DMS114 treated with DMSO at 0.1 percent for 48 hours (cell line): ENCODE measurements around the gene FBXW8.

ENCODE experiments used
- DNase-seq: peaks from one replicate; lab custom pipeline; 2025; ENCODE audit not compliant: unreplicated experiment; lab: John Stamatoyannopoulos, UW

The FBXW8 gene

DNA sequence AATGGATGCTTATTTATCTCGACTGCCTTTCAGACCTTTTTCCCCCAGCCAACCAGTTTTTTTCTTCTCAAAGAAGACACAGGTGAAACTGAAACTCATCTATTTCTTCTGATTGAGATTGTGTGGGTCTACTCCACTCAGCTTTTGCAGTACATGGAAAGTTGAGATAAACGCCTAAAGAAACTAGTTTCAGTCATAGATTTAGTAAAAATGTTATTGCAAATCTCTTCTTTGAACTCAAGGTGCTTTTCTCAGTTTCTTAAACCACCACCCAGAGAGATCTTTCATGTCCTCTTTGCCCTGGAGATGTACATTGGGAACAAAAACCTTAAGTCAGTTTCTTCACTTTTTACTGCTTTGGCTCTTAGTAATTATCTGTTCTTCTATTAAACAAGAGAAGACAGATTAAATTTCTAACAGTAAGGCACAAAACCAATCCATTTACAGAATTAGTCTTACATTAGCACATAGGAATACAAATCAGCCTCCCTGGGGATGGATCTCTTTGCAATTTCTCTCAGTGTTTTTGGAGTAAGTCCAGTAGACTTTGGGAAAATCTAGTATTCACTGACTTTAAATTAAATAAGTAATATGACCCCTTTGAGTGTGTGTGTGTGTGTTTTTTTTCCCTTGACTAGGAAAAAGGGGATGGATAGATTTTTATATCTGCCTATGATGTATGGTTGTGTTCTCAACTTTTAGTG lies 11.6 kb downstream of the FBXW8 start:
- no peak for DNase-seq

DNA sequence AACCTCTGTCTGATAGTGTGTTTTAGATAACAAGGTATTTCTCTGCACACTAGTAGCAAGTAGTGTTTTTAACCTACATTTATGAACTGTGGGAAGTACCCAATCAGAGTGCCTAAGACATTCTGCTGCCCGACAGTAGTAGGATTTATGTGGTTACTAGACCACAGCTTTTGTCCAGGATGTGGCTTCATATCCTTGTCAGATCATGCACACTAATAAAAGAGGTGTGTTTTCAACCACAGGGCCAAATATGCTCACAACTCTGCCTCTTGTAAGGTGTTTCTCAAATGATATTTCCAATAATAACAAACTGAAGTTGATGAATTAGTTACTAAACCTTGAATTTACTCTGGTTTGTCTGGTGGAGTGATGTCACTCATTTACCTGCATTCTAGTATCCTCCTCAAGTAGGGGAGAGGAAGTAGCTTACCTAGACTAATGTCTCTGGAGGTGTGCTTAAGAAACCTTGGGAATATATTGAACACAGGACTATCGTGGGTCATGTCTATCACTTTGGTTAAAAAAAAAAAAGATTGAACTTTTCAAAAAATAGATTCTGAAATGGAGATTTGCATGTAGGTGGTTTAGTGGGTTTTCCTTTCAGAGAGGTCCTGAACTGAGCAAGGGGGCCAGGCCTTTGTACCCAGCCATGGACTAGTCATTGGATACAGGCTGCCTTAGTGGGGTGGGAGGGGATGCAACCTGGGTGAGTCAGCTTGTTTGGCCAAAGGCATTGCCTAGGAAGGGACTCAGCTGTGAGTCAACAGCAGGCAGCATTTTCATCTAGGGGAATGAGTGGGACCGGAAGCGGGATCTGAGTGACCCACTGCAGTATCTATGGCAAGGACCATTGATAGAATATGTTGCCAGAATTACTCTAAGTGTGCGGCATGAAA lies 14.1 kb downstream of the FBXW8 start:
- no peak for DNase-seq

DNA sequence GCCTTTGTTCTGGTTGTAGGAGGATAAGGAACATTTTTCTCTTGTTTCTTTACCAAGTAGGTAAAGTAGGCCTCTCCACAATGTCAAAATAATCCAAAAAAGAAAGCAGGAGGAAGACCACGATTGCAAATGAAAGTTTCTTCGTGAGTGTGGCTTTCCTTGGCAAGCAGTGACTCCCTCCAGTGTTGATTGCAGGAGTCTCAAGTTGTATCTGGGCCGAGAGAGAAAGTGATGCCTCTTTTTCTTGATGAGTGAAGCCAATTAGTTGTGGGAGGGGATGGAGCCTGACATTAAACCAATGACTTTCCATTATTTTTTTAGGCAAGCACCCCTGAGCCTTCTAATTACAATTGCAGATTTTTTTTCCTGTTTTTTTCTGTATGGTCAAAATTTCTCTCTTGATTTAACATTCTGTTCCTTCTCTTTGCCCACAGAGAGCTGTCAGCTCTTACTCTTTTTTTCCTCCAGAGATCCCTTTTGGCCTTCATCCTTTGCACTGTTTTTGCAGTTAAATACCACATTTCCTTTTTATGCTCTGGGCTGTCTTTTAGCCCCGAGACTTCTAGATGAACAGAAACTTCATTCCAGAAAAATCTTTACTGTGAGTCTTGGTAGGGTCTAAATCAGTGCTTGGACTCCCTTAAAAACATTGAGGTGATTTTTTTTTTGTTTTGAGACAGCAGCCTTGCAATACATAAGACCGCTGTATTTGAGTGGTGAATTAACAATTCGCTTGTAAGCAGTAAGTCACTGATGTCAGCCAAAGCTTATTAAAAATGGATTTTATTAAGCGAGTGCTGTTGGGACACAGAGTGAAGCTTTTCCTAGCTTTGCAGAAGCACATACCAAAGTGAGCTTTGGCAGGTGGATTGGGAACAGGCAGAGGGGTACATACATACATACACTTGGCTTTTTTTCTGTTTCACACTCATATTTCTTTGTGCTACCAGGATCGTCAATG lies 15.8 kb downstream of the FBXW8 start:
- DNase-seq: no peak

DNA sequence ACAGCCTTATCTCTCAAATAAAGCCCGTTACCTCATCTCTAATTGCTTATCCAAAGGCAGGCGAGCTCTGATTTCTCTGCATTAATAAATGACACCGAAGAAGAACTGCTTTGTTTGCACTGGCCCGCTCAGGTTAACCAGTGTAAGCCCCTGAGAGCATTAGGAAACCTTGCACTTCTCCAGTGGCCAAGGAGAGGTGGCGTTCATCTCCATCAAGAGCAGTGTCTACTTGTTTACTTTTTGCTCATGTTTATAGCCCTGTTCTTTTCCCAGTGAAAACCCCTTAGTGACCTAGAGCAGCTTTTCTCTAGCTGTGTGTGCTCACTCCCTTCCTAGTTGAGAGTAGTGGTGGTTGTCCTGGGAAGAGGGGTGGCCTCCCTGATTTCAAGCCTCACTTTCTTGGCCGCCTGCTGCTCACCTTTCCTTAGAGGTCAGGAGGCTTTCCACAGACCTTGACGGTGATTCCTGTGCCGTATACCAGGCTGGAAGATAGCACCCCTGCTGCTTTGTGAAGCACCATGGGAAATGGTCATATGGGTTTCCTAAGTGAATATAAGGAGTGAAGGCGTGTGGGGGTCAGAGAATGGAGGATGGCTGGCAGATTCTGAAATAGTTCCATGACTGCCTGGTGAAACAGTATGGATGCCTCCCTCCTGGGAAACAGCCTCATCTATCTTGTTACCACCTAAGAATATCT lies 16.6 kb downstream of the FBXW8 start:
- DNase-seq: no peak

DNA sequence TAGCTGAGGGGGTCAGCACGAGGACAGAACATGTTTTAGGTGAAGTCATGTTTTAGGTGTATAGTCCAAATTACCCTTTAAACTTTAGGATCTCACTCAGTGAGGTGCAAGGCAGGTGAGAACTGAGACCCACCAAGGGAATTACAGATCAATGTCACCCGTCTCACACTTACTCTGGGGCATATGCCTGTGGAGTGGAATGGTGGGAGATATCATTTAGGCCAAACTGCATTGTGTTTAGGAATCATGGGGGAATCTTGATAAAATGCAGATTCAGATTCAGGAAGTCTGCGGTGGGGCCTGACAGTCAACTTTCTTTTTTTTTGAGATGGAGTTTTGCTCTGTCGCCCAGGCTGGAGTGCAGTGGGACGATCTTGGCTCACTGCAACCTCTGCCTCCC lies 17.8 kb downstream of the FBXW8 start:
- DNase-seq: no peak

DNA sequence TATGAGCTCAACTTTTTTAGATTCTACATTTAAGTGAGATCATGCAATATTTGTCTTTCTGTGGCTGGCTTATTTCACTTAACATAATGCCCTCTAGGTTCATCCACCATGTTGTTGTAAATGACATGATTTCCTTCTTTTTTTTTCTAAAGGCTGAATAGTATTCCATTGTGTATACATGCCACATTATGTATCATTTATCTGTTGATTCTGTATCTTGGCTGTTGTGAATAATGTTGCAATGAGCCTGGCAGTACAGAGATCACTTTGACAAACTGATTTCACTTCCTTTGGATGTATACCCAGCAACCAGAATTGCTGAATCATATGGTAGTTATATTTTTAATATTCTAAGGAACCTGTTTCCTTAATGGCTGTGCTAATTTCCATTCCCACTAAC lies 19.1 kb downstream of the FBXW8 start:
- no peak for DNase-seq

DNA sequence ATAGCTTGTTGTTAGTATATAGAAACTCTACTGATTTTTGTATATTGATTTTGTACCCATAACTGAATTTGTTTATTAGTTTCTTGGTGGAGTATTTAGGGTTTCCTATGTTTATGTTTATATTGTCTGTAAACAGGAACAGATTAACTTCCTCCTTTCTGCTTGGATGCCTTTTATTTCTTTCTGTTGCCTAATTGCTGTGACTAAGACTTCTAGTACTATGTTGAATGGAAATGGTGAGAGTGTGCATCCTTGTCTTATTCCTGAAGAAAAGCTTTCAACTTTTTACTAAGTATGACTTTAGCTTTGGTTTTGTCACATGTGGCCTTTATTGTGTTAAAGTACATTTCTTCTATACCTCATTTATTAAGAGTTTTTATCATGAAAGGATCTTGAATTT lies 20.9 kb downstream of the FBXW8 start:
- DNase-seq: no peak

DNA sequence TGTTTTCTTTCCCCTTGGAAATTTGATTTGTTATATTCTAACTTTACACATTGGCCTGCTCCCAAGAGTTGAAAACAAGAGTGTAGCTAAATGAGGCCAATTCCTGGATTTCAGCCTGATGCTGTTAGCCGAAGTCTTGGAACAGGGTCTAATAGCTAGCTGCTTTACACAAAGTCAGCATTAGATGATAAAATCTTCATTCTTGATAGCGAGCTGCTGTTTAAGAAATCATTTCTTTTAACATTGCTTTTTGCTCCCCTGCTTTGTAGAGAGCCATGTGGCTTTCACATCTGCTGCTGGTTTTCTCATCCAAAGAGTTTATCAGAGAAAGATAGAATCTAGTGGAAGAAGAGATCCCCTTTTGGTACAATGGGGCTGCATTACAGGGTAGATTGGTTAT lies 22.3 kb downstream of the FBXW8 start:
- DNase-seq: no peak

DNA sequence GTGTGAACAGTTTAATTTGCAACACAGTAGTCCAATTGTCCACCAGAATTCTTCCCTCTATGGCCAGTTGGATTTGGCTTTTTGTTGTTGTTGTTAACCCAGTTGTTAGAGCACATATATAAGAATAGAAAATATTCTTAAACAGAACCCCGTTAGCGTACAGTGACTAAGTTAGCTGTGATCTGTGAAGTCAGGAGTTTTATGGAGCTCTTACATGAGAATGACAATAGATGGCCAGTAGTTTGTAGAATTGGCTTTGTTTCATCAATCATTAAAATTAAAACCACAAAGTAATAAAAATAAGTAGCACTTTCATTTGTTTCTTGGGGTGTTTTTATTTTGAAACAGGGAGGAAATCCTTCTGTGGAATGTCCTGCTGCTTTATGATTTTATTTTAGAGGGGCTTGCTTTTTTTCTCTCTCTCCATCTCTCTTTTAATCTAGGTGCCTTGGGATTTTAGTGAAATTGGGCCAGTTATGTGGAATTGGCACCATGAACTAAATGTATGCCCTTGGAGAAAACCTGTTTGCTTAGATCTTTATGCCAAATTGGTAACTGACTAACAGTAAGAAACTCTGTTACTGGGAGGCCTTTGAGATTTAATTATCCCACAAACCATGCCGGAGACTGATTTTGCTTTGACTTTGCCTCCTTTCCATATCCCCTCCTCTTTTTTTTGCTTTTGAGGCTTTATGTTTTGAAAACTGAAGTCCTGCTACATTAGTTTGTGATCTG lies 22.9 kb downstream of the FBXW8 start:
- DNase-seq: no peak

DNA sequence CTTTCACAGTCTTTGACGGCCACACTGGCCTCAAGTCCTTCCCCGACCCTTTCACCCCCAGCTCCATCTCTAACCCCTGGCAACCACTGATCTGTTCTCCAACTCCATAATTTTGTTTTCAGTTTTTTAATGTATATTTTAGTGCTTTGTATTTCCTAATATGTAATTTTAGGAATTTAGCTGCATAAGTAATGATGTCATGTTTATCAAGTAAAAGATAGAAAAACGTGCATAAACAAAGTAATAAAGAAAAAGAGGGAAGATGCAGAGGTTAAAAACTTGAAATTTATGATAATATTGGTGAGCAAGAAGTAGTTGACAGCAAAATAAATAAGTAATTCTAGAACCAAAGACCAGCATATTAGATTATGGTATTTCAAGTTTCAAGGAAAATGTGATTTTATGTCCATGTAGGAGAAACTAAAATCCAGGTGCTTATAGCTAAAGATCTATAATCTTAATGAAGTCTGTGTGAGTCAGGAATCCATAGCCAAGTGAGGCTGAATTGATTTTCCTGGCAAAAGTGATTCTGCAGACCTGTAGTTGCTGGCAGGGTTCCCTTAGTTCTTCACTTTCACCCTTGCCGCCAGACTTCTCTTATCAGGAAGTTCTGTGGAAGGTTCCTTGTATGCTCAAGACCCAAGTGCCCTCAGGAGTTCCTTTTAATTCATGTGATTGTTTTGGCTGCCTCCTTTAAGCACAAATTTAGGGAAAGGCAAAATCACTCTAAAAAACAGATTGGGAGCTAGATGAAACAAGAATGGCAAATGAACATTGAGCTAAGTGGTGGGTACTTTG lies 24.4 kb downstream of the FBXW8 start:
- DNase-seq: no peak

DNA sequence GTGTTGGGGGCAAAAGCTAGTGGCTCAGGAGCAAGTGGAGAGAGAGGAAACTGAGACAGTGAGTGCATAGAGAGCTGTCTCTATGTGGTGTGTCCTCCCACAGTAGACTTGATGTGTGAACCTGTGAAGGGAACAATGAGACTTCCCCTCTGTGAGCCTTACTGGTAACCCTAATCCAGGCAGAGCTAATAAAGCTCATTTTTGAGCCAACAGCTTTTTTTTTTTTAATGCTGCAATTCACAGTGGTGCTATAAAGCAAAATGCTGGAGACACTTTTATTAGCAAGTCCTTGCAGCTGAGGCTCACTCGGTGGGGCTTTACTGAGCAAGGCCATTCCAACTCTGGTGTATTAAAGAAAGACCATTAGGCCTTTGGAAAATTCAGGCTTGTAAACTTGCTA lies 26.9 kb downstream of the FBXW8 start:
- no peak for DNase-seq

DNA sequence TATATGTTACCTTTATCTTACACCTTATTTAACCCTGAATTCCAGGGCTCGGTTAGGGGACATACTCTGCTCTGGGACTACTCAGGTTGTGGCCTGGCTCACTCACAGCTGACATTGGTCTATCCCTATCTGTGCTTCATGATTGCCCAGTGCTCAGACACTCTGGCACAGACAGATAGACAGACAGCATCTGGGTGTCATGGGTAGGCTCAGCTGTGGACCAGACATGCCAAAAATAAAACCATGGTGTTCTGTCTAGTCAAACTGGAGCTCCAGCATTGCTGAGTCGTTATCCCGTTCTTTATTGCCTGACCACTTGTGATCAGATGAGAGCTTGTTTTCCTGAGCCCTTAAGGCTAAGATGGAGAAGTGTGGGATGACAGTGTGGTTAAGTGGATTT lies 29.0 kb downstream of the FBXW8 start:
- DNase-seq: no peak

DNA sequence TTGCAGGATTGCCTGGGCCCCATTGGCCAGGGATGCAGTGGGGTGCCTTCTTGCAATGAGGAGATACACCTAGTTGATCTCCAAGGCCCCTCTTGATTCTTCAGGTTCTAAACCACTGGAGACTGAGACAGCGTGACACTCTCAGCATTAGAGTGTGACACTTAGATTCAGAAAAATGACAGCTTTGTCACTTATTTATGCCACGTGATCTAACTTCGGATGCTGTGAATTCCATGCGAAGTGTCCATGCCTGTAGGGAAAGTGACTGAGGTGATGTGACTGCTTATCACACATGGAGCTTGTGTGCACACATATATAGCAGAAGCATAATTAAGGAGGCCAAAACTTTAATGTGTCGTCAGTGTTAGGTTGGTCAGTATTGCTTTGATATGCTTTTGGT lies 30.4 kb downstream of the FBXW8 start:
- DNase-seq: no peak

DNA sequence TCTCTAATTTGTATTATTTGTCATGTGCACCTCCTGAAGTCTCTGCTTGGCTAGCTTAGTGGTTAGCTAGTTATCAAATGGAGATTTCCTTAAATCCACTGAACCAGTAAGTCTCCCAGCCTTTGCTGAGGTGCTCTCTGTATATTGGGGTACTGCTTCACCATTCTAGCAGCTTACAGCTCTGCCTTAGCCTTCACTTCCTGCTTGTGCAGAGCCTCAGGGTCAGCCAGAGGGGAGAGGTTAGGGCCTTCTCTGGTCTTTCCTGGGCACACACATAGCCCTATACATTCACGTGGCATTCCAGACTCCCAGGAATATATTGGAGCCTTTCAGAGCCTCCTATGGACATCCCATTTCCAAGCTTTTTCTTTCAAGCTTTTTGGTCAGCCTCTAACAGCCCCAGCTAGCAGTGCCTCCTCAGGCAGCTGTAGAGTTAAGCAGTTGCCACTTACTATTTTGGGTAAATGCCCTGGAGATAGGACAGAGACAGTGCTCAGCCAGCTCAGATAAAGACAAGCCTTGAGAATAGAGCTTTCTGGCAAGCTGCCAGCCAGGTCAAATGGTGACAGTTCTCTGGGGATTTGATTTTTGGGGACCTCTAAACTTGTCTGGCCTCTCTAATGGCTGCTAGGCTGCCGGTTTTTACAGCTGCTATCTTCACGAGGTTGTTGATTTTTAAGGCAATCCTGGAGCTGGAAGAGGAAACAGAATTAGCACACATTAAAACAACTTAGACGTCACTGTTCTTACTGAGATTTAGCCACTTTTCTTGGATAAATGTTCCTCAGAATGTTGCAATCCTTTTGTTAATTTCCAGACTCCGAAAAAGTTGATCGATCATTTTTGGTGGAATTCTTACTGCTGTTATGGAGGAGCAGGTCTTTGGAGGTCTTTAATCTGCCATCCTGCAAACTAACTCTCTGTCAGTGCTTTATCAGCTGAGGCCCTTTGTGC lies 32.9 kb downstream of the FBXW8 start:
- DNase-seq: no peak

DNA sequence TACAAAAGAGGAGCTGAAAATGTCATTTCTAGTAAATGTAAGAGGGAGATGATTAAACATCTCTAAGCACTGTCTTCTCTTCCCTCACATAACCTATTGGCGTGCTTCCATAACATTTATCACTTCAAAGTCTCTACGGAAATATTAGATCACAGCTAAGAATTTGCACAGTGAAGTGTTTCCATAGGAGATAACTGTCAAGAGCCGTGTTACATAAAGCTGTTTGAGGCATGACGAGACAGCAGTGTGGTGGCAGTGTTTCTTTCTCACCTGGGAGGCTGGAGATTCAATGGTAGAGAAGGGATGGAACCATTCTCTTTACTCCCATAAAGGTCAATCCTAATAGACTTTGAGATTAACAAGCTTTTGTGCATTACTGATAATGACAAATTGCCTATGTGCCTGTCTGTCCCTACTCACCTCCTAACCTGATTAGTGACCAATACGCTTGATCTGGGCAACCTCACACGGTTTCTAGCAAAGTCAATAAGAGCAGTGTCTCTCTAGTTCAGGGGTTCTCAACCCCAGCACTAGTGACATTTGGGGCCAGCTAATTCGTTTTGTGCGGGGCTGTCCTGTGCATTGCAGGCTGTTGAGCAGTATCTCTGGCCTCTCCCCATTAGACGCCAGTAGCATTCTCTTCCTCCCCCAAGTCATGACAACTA lies 35.3 kb downstream of the FBXW8 start:
- no peak for DNase-seq

DNA sequence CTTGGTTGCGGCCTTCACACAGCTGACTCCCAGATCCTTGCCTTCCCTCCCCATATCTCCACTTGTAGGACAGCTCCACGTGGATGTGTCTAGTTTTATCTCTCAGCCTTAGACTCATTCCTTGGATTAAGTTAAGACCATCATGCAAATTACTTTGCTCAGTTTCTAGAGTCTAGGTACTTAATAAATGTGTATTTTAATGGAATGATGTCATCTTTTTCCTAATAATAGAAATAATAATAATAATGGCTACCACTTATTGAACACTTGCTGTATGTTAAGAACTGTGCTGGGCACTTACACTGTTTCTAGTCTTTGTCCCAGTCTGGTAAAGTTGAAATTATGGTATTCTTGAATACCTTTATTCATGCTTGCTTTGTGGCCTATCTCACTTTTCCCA lies 37.5 kb downstream of the FBXW8 start:
- no peak for DNase-seq

DNA sequence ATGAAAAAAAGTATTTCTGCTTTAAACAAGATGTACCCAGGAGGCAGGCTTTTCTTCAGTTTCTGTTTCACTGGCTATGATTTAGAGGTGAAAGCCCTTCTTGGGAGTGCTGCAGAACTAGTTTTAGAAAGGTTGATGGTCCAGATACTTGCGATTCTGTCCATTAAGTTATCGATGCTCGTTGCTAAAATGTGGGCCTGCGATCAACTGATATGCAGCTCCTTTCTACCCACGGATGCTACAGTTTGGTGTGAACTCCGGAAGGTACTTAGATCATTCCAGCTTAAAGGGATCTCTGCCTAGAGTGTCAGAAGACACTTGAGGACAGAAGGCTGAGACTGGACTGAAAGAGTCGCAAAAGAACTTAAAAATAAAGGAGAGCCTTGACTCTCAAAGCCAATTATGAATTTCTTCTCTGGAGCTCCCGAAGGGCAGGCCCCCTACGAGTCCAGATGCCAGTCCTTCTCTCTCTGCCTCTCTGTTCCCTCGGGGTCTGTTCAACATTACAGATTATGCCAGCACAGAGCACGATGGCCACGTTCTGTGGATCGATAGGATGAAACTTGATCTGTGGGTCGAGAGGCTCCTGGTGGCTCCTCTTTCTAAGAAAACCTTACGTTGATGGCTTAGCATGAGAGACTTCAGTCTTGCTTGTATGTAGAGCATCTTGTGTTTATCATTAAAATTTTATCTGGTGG lies 40.0 kb downstream of the FBXW8 start:
- no peak for DNase-seq
